SH-SY5Y (cell line): Measurements from ENCODE around the gene CEBPG.

Experiments
- GATA2 ChIP-seq: IDR thresholded peaks from 2 replicates; pipeline ENCODE4 v1.6.1; 2011; ENCODE audit warnings: mild to moderate bottlenecking, low read depth, low read length
- GATA3 ChIP-seq: IDR thresholded peaks from 2 replicates; pipeline ENCODE4 v1.6.1; 2011; ENCODE audit warnings: low read depth, mild to moderate bottlenecking, low read length, moderate library complexity

GRCh38 chr19:33404506-33405253 is 31.2 kb downstream of the CEBPG start:
- no peak for TF ChIP-seq GATA2
- no peak for TF ChIP-seq GATA3
